AG09319 (cell line): ENCODE measurements around the gene KMT5C.

Source experiments
- DNase-seq: peaks from one replicate; pipeline ENCODE4 v3.0.0-alpha.2; 2010; ENCODE audit warnings: low read depth; ENCODE audit errors: extremely low read depth
- CTCF ChIP-seq: IDR thresholded peaks from 2 replicates; pipeline ENCODE4 v1.5.1; 2011; ENCODE audit warnings: low read depth, mild to moderate bottlenecking, inconsistent platforms, low read length, moderate library complexity

KMT5C gene

GRCh38 chr19:55372316-55373081 lies 32.8 kb downstream of the KMT5C start:
- DNase-seq = no peak
- no peak for TF ChIP-seq CTCF

DNA sequence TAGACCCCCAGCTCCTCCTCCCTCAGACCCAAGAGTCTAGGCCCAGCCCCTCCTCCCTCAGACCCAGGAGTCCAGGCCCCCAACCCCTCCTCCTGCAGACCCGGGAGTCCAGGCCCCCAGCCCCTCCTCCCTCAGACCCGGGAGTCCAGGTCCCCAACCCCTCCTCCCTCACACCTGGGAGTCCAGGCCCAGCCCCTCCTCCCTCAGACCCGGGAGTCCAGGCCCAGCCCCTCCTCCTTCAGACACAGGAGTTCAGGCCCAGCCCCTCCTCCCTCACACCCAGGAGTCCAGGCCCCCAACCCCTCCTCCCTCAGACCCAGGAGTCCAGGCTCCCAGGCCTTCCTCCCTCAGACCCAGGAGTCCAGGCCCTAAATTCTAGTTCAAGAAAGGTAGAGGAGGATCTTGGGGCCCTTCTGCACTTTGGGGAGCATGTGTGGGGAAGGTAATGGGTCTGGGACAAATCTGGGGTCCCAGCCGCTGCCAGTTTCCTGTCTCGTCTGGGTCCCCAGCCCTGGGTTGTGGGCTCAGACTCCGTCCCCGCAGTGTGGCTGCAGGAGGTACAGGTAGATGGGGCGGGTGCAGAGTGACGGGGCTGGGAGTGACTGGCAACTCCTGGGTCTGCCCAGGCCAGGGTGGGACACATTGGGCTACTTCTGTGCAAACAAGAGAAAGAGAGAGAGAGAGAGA lies 33.8 kb downstream of the KMT5C start:
- no peak for TF ChIP-seq CTCF
- DNase-seq = no peak

GRCh38 chr19:55373993-55374757 lies 34.5 kb downstream of the KMT5C start:
- DNase-seq = no peak
- no peak for TF ChIP-seq CTCF

GRCh38 chr19:55376241-55376933 lies 36.7 kb downstream of the KMT5C start, which contains the start of gene TMEM190:
TMEM190 (plus strand) TSS chr19:55376826; CDS start chr19:55376854, 28 bp downstream.
- TF ChIP-seq CTCF = no peak
- DNase-seq = no peak

GRCh38 chr19:55377356-55378131 lies 37.9 kb downstream of the KMT5C start:
- TF ChIP-seq CTCF = no peak
- no peak for DNase-seq

- TF ChIP-seq CTCF = no peak
- no peak for DNase-seq
These were observed 39.5 kb downstream of the KMT5C start for GRCh38 chr19:55379174-55379573.
